Measurements from ENCODE around the gene FAM53A.
"Not testable (repeated sequence)": the region's sequence is repeated elsewhere in the genome, so short reads cannot be mapped to it uniquely, and the experiment has no call there.

Gene FAM53A

DNA sequence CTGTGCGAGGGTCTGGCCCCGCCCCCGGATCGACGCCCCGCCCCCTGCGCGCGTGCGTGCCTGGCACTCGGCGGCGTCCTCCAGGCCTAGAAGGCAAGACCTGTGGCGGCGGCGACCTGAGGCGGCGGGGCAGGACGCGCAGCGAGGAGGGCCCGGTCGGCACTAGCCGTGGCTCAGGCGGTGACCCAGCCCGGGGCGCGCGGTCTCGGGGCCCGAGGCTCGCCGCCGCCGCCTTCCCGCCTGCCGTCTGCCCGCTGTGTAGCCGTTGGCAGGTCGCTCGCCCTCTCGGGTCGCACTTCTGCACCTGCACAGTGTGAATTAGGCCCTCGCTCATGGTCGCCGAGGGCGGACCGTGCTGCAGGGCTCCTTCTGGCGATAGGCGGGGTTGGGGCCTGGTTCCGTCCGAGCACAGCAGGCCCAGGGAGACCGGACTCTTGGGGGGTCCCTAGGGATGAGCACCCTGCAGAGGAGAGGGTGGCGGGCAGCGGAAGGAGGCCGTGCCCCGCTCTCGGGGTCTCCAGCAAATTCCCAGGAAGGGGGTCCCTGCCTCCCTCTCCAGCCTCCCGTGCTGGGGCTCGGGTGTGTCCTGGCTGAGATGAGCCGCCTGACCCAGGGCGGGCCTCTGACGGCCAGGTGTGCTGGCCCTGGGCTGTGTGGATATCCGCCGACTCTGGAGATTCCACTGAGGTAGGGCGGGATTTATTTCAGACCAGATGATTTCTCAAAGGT, 557 bp upstream of the FAM53A start:
- no peak for DNase-seq

- no peak for DNase-seq
Measured at GRCh38 chr4:1683261-1683735, 815 bp downstream of the FAM53A start.

DNA sequence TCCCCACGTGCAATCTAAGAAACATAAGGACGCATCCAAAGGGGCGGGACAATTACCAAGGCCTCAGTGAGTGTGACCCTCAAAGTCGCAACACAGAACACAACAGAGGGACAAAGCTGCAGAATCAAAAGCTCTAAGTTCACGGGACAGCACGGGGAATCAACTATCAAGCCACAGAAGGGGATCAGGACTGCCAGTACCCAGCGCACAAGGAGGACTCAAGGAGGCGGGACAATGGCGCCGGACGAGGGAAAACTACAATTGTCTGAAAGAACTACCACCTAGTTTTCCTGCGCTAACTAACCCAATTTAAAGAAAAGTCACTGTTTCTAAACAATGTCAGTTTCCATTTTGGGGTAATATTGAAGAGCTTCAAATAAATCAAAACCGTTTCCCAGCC, 1.3 kb downstream of the FAM53A start:
- DNase-seq: no peak

DNA sequence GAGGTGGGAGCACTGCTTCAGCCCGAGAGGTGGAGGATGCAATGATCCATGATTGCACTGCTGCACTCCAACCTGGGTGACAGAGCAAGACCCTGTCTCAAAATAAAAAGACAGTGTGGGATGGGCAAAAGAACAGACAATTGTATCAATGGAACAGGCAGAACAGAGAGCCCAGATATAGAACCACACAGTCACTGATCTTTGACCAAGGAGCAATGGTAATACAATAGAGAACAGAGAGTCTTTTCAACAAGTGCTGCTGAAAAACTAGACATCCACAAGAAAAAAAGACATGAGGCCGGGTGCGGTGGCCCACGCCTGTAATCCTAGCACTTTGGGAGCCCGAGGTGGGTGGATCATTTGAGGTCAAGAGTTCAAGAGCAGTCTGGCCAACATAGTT, 5.9 kb downstream of the FAM53A start:
- DNase-seq: no peak

- no peak for DNase-seq
Measured at GRCh38 chr4:1676605-1677525, 7.2 kb downstream of the FAM53A start.

- DNase-seq: no peak
Measured at GRCh38 chr4:1675802-1676137, 8.3 kb downstream of the FAM53A start.

DNA sequence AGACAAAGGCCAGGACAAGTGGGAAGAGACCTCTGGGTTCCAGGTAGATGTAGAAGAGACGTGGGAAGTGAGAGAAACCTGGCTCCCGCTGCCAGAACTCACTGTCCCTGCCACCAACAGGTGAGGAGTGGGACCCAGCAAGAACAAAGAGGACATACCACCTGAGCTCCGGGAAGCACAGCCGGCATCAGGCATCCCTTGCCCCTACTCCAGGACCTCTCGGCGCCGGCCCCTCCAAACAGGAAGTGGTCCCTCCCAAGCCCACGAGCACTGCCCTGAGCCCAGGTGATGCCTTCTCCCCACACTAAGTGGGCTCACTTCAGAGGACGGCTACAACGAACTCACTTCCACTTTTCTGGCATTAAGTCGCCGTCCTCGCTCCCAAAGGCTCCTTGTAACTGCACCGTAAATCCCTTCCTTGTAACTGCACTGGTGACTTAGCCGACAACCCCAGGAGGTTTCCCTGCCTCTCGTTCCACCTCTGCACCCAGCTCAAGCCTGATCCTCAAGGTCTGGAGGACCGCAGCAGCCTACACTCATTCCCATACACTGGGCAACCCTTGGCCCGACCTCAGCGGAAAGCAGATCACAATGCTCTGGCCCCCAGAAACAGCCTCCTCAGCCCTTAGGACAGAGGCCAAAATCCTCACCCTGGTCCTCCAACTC, 8.8 kb downstream of the FAM53A start:
- DNase-seq: no peak

DNA sequence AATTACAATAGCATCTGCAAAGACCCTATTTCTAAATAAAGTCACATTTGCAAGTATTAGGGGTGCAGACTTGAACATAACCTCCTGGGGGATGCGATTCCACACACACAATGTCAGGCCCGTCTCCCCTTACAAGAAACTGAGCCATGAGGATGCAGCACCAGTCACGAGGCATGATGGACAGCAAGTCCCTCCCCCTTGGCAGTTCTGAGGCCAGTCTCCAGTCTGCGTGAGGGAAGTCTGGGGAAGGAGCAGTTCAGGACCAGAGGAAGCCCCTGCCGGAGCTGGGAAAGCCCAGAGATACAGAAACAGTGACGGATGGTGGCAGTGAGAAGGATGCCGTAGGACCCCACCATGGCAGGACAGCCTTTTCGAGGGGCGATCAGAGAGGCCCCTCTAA, 9.4 kb downstream of the FAM53A start:
- no peak for DNase-seq

DNA sequence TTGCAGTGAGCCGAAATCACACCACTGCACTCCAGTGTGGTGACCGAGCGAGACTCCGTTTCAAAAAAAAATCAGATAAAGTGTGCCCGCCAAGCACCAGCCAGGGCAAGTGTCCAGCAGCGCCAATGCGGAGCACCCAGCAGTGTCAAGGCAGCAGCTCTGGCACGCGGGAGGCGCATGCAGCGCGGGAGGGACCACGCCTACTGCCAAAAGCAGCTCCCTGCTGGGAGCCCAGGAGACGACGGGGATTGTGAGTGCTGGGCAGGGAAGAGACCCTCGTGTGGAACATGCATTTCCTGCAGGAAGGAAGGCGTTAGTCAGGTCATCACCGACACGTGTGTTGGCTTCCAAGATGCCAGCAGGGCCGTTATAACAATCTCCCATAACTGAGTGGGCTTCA, 10.4 kb downstream of the FAM53A start:
- DNase-seq: no peak

DNA sequence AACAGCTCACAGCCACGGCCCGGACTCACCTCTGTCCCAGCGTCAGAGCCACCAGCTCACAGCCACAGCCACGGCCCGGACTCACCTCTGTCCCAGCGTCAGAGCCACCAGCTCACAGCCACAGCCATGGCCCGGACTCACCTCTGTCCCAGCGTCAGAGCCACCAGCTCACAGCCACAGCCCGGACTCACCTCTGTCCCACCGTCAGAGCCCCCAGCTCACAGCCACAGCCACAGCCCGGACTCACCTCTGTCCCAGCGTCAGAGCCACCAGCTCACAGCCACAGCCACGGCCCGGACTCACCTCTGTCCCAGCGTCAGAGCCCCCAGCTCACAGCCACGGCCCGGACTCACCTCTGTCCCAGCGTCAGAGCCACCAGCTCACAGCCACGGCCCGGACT, 13.1 kb downstream of the FAM53A start:
- DNase-seq: not testable (repeated sequence)

DNA sequence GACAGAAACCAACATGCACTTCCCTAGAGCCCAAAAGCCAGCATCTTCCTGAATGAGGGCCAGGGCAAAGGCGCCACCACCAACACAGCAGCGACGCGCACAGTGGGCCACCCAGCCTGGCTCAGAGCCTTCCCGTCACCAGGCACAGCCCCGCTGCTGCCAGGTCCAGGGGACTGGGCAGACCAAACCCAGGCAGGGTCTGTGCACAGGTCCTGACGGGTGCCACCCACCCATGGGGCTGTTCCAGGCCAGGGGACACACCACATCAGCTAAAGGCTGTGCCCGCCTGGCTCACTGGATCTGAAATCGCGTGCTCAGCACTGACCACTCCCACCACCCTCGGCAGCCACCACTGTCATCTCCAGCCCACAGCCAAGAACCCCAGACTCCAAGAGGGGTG, 13.8 kb downstream of the FAM53A start:
- no peak for DNase-seq

- DNase-seq: no peak
Measured at GRCh38 chr4:1669850-1670249, 14.3 kb downstream of the FAM53A start.

DNA sequence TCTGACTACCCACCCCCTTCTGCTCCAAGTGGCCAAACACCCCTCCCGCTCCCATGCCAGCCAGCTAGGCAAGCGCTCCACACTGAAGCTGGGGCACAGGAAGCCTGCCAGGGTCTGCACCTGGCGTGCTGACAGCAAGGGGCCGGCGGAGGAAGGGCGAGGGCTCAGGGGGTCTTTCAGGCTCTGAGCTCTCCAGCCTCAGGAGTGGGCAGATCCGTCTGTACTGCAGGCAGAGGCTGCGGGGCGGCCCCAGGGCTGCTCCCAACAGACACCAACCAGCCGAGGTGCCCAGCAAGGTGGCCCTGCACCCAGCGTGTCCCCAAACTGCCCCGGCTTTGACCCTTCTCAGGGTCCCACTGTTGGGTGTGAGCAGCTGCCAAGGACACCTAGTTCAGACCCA, 14.8 kb downstream of the FAM53A start:
- no peak for DNase-seq

DNA sequence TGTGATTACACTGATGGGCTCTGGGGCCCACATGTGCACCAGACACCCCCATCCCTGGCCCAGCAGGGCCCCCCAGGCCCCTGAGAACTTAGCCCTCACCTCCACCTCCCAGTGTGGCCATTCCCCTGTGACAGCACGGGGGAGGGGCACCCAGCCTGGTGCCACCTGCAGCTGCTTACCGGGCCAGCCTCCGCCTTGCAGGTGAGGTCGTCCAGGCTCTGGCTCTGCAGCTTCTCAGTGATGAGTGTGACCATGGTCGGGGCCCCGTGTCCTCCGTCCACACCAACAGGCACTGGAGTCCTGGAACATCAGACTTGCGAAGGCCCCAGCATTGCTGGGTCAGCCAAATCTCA, 15.6 kb downstream of the FAM53A start:
- no peak for DNase-seq

DNA sequence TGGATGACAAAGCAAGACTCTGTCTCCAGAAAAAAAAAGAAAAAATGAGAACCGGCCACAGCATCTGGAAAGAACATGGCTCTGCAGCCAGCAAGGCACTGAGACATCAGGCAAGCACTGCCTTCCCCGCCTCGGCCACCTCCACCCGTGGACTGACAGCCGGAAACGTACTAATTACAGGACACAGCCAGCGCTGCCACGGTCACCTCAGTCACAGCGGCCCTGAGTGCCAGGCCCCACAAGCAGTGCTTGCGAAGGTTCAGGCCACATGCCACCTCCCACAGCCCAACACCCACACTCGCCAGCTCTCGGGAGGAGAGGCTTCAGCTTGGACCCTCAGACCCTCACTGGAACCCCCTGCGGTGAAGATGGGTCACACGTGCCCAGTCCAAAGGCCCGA, 16.8 kb downstream of the FAM53A start:
- no peak for DNase-seq

DNA sequence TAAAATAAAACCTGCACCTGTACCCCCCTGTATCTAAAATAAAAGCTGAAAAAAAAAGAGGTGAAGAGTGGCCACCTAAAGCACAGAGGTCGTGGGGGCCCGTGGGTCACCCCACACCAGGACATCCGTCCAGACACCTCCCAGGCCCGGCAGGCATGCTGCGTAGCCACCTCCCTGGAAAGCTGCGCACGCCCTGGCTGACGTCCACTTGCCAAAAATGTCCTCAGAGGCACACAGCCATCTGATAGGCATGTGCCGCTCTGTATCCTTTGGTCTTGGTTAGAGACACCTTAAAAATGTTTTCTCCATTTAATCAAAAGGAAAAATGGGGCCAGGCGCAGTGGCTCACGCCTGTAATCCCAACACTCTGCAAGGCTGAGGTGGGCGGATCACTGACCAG, 17.7 kb downstream of the FAM53A start:
- DNase-seq: no peak

DNA sequence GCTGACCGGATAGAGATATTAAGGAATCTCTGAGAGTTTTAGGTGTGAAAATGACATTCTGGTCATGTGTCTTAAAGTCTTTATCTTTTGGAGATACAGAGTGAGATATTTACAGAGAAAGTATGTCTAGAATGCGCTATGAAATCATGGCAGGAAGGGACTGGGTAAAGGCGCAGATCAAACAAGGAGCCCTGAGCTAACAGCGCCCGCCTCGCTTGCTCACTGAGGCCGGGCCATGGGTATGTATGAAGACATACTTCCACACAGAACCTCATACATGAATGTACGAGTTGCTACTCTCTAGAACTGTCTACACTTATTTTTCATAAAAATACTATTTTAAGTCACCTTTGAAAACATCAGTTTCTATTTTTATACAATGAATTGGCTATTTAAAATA, 20.0 kb downstream of the FAM53A start:
- no peak for DNase-seq

- DNase-seq: no peak
Measured at GRCh38 chr4:1663549-1663948, 20.6 kb downstream of the FAM53A start.

DNA sequence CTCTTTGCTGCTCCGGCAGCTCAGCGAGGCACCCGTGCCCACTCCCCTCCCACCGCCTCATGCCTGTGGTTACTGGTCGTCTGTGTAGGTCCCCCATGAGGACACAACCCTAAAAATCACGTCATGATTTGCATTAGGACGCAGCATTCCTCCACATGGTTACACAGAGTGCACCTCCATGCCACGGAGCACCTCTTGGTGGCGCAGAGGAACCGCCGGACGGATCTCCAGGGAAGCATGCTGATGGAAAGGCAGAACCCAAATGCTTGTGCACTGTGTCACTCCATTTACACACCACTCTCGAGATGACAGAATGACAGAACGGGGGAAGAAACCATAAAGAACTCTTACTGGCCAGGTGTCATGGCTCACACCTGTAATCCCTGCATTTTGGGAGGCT, 22.4 kb downstream of the FAM53A start:
- no peak for DNase-seq

GRCh38 chr4:1660948-1661677, 23.0 kb downstream of the FAM53A start:
- DNase-seq: no peak

- no peak for DNase-seq
Measured at GRCh38 chr4:1659104-1660043, 24.7 kb downstream of the FAM53A start.

GRCh38 chr4:1658581-1658980, 25.5 kb downstream of the FAM53A start:
- no peak for DNase-seq
